Measurements from ENCODE around the gene PRKCE.

Gene PRKCE

GRCh38 chr2:45981384-45981930 lies 330.0 kb downstream of the PRKCE start:
- no peak for DNase-seq

- DNase-seq: no peak
Observed at GRCh38 chr2:45982096-45982495, 330.6 kb downstream of the PRKCE start.

GRCh38 chr2:45983213-45983612 lies 331.7 kb downstream of the PRKCE start:
- DNase-seq: no peak

GRCh38 chr2:45984366-45984765 lies 332.9 kb downstream of the PRKCE start:
- DNase-seq: no peak

GRCh38 chr2:45984896-45985473 lies 333.5 kb downstream of the PRKCE start:
- DNase-seq: no peak

GRCh38 chr2:45986509-45986908 lies 335.0 kb downstream of the PRKCE start:
- peak in 5 of 58 donors; percentile 5 to 28 (median 17) for DNase-seq

- DNase-seq: no peak
Observed at GRCh38 chr2:45987856-45988255, 336.4 kb downstream of the PRKCE start.

GRCh38 chr2:45988879-45989278 lies 337.4 kb downstream of the PRKCE start:
- no peak for DNase-seq

- DNase-seq: no peak
Observed at GRCh38 chr2:45990131-45990530, 338.7 kb downstream of the PRKCE start.

- peak in 2 of 58 donors; percentile 11 for DNase-seq
Observed at GRCh38 chr2:45992021-45992740, 340.7 kb downstream of the PRKCE start.

- no peak for DNase-seq
Observed at GRCh38 chr2:45992741-45993475, 341.4 kb downstream of the PRKCE start.

GRCh38 chr2:45993476-45993991 lies 342.1 kb downstream of the PRKCE start:
- DNase-seq: peak in 24 of 58 donors; percentile 4 to 64 (median 22)

- DNase-seq: no peak
Observed at GRCh38 chr2:45994060-45994459, 342.6 kb downstream of the PRKCE start.

GRCh38 chr2:46000660-46001059 lies 349.2 kb downstream of the PRKCE start:
- DNase-seq: no peak

- DNase-seq: no peak
Observed at GRCh38 chr2:46001290-46001689, 349.8 kb downstream of the PRKCE start.

GRCh38 chr2:46001741-46002506 lies 350.4 kb downstream of the PRKCE start:
- no peak for DNase-seq

- no peak for DNase-seq
Observed at GRCh38 chr2:46002507-46002883, 351.0 kb downstream of the PRKCE start.

GRCh38 chr2:46002947-46003346 lies 351.5 kb downstream of the PRKCE start:
- DNase-seq: no peak

- no peak for DNase-seq
Observed at GRCh38 chr2:46003903-46004473, 352.5 kb downstream of the PRKCE start.

GRCh38 chr2:46006473-46007025 lies 355.1 kb downstream of the PRKCE start:
- DNase-seq: no peak

Data from anterior cingulate cortex (tissue), 58 donors.